ENCODE data around the gene ZNF341.
A peak's percentile ranks its signal among the peaks of the same experiment; 100 is the strongest.
"Not testable (repeated sequence)": the region's sequence is repeated elsewhere in the genome, so short reads cannot be mapped to it uniquely, and the experiment has no call there.

The ZNF341 gene

GRCh38 chr20:33772439-33772838, 40.6 kb downstream of the ZNF341 start:
- DNase-seq: no peak

- DNase-seq: no peak
Measured at GRCh38 chr20:33773412-33774089, 41.8 kb downstream of the ZNF341 start.

GRCh38 chr20:33777816-33778215, 46.0 kb downstream of the ZNF341 start:
- DNase-seq: no peak

GRCh38 chr20:33781133-33781532, 49.3 kb downstream of the ZNF341 start:
- no peak for DNase-seq

GRCh38 chr20:33781945-33782344, 50.1 kb downstream of the ZNF341 start:
- DNase-seq: no peak

DNA sequence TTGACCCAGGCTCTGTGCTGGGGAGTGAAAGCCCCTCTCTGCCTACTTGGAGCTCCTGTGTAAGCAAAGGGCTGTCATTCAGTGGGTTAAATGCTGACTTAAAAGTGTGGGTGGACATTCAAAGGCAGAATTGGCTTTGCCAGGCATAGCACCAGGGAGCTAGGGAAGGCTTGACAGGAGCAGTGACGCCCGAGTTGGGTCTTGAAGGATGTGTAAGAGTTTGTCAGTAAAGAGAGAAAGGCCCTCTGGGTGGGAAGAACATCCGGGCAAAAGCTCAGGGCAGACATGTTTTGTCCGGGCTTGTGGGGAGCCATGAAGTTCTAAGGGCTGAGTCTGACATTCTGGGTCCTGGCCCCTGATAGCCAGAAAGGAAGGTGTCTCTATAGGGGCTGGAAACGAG, 51.5 kb downstream of the ZNF341 start:
- no peak for DNase-seq

- no peak for DNase-seq
Measured at GRCh38 chr20:33783818-33784217, 52.0 kb downstream of the ZNF341 start.

DNA sequence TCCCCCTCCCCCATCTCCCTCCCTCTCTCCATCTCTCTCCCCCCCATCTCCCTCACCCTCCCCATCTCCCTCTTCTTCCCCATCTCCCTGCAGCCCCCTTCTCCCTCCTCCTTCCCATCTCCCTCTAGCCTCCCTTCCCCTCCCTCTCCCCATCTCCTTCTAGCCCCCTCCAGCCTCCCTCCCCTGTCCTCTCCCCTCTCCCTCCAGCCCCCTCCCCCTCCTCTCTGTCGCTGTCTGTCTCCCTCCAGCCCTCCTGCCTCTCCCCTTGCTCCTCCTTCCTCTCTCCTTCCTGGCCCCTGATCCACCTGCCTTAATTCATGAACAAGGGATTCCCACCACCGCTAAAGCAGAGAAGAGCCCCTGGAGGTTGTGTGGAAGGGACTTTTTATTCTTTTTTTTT, 52.4 kb downstream of the ZNF341 start:
- DNase-seq: no peak

- DNase-seq: no peak
Measured at GRCh38 chr20:33785503-33785902, 53.7 kb downstream of the ZNF341 start.

GRCh38 chr20:33787253-33787891, 55.6 kb downstream of the ZNF341 start:
- DNase-seq: no peak

- DNase-seq: no peak
Measured at GRCh38 chr20:33788351-33789049, 56.7 kb downstream of the ZNF341 start.

DNA sequence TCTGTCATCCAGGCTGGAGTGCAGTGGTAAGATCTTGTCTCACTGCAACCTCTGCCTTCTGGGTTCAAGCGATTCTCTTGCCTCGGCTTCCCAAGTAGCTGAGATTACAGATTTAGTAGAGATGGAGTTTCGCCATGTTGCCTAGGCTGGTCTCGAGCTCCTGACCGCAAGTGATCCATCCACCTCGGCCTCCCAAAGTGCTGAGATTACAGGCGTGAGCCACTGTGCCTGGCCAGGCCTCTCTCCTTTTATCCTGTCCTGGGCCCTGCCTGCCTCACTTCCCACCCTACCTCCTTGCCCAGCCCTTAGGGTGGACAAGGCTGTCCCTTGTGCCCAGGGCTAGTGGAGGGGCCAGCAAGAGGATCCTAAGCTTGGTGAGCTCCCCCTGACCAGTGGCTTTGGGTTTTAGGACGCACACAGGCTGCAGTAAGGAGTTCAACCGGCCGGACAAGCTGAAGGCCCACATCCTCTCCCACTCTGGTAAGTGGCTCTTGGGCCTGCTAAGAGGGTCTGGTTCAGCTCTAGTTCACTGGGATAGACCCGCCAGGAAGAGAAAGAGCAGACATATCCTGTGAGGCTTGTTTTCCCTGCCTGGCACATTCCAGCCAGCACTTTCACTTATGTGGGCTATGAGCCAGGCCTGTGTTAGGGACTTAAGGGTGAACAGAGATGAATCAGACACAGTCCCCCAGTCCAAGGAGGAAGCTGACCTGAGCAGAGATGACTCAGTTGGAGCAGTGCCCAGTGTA, 57.5 kb downstream of the ZNF341 start:
- DNase-seq: no peak

DNA sequence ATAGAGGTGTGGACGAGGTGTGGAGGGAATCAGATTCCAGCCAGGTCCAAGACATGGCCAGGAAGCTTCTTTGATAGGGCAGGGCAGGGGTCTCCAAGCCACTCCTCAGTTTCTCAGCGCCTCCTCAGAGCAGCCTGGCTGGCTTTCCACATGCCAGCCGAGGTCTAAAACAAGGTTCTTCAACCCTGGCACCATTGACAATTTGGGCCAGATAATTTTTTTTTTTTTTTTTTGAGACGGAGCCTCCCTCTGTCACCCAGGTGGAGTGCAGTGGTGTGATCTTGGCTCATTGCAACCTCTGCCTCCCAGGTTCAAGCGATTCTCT, 58.0 kb downstream of the ZNF341 start:
- no peak for DNase-seq

DNA sequence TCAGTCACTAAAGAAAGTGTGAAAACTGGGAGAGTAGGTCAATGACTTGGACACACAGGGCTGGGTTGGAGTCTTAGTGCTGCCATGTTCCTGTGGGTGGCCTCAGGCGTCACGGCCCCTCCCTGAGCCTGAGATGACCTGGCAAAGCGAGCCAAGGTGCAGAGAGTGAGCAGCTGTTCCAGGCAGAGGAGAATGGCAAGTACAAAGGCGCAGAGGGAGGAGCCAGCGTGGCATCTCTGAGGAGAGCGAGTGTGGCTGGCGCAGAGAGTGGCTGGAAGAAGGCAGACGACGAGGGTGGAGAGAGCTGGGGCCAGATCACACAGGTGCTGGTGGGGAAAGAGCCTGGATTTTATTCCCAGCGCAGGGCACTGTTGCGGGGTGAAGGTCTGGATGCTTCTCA, 58.8 kb downstream of the ZNF341 start:
- DNase-seq: no peak

DNA sequence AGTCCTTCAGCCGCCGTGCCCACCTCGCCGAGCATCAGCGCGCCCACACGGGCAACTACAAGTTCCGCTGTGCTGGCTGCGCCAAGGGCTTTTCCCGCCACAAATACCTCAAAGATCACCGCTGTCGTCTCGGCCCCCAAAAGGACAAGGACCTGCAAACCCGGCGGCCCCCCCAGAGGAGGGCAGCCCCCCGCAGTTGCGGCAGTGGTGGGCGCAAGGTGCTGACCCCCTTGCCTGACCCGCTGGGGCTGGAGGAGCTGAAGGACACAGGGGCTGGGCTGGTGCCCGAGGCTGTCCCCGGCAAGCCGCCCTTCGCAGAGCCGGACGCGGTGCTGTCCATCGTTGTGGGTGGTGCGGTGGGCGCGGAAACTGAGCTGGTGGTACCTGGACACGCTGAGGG, 59.2 kb downstream of the ZNF341 start:
- DNase-seq: no peak

GRCh38 chr20:33791540-33791939, 59.7 kb downstream of the ZNF341 start:
- DNase-seq: no peak

- DNase-seq: peak; percentile 63
Measured at GRCh38 chr20:33791959-33792597, 60.3 kb downstream of the ZNF341 start.

DNA sequence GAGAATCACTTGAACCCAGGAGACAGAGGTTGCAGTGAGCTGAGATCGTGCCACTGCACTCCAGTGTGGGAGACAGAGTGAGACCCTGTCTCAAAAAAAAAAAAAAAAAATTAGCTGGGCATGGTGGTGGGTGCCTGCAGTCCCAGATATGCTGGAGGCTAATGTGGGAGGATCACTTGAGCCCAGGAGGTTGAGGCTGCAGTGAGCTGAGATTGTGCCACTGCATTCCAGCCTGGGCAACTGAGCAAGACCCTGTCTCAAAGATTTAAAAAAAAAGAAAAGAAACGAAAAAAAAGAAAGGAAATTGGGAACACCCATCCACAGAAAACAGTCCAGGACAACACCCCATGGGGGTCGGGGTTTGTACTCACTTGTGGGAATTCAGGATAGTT, 60.8 kb downstream of the ZNF341 start:
- DNase-seq: not testable (repeated sequence)

DNA sequence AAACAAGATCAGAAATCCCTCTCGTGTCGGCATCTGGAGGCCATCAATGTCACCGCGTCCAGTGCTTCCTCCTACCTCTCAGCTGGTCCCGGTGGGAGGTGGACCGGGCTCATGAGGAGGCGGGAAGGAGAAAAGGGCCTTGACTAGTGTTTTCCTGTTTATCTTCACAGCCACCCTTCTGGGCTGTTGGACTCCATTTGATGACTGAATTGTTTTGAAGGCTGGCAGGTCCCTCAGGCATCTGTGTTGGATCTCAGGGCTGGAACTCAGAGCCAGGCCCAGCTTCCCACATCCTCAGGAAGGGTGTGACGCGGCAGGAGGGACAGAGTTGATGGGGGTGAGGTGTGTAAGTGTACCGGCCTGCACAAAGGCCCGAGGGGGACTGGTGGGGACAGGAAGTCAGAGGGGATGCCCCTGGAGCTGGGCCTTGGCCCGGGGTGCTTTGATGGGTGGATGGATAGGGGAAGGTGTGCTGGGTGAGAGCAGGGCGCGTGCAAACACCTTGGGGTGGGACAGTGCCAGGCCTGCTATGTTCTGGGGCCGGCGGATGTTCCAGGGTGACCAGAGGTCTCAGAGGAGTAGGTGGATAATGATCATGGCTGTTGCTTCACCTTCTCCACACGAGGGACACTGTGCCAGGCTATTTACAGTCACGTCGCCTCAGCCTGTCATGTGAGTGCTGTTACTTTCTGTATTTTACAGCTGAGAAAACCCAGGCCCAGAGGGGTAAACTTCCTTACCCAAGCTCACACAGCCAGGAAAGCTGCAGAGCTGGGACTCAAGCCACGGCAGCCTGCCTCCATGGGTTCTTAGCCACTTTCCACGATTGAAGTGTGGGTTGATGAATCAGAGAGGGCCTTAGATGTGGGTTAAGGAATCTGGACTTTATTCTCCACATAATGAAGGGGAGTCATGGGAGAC, 61.5 kb downstream of the ZNF341 start:
- DNase-seq: no peak

- DNase-seq: no peak
Measured at GRCh38 chr20:33796263-33796906, 64.6 kb downstream of the ZNF341 start.

GRCh38 chr20:33796907-33797544, 65.2 kb downstream of the ZNF341 start:
- no peak for DNase-seq

Data from activated CD4-positive, CD25-positive, alpha-beta regulatory T cell treated with anti-CD3 and anti-CD28 coated beads, Interleukin-2, amount 50 U/mL, for 72 hours (primary cell).